Gastrocnemius medialis (tissue), 4 donors: ENCODE measurements around the gene OSTC.

Experiments used
- POLR2A ChIP-seq, 2 donors: fragments of 450-650 bp; IDR thresholded peaks; one replicate each; pipeline ENCODE4 v1.6.1; 2017; ENCODE audit warnings: antibody characterized with exemption in 2 of 2, mild to moderate bottlenecking in 2 of 2, moderate library complexity in 2 of 2
- TF ChIP-seq, protein P1 (sequence below), 5 experiments: fragments of 450-650 bp in 3 of 5; fragments of 200-600 bp in 2 of 5; sonication (generic) in 2 of 5; IDR thresholded peaks in 4 of 5; conservative IDR thresholded peaks in 1 of 5; 1 replicate in 4 of 5; 2 replicates in 1 of 5; pipeline ENCODE4 v1.5.1; 2016 to 2019; ENCODE audit warnings: antibody characterized with exemption in 5 of 5, mild to moderate bottlenecking in 3 of 5, moderate library complexity in 3 of 5

DNA sequence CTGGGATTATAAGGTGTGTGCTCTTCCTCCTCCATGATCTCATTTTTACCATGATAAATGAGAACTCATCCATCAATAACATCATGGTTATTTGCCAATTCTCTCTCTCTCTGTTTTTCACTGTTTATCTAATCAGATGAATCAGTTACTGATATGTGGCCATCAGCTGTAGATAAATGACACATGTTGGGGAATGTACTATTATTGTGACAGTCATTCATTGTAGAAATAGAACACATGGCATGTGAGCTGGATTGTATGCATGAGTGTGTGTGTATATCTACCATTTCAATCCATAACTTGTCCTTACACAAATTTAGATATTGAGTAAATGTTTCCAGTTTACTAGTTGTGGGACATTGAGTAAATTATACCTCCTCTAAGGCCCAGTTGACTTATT is 53.0 kb downstream of the OSTC start:
- no peak for TF ChIP-seq POLR2A (IDR thresholded peaks at IDR 0.05)
- TF ChIP-seq, protein P1, sequence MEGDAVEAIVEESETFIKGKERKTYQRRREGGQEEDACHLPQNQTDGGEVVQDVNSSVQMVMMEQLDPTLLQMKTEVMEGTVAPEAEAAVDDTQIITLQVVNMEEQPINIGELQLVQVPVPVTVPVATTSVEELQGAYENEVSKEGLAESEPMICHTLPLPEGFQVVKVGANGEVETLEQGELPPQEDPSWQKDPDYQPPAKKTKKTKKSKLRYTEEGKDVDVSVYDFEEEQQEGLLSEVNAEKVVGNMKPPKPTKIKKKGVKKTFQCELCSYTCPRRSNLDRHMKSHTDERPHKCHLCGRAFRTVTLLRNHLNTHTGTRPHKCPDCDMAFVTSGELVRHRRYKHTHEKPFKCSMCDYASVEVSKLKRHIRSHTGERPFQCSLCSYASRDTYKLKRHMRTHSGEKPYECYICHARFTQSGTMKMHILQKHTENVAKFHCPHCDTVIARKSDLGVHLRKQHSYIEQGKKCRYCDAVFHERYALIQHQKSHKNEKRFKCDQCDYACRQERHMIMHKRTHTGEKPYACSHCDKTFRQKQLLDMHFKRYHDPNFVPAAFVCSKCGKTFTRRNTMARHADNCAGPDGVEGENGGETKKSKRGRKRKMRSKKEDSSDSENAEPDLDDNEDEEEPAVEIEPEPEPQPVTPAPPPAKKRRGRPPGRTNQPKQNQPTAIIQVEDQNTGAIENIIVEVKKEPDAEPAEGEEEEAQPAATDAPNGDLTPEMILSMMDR (IDR thresholded peaks at IDR 0.05 in 4 of 5, conservative IDR thresholded peaks at IDR 0.05 in 1 of 5): no peak
